ENCODE measurements around the gene CWC27.

DNA sequence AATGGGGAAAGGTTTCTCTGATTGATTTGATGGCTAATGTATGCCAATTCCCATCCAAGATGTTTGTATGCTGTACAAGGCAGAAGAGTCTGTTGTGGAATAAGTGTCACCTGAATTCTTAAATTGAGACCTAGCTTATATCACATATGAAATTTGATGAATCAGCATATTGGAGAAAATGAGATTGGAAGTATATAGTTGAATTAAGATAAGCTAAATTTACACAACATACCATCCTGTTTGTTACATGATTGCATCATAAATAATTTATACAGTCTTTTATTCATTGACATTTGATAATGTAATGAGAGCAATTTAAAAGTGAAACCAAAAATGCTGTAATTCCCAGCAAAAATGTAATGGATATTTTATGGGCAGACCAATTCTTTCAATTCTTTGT, 1.1 kb downstream of the CWC27 start:
- TF ChIP-seq ELK4 (IDR thresholded peaks at IDR 0.05; ENCODE audit: borderline replicate concordance, low read depth, low read length) (no peak), ZNF664 (tag by site-specific recombination; IDR thresholded peaks at IDR 0.05) (no peak), ZFHX2 (tag by site-specific recombination; conservative IDR thresholded peaks at IDR 0.05) (no peak), CTCF (tag by site-specific recombination; IDR thresholded peaks at IDR 0.05) (no peak)
